ENCODE data around the gene DTNB.

- TF ChIP-seq TAF1 (IDR thresholded peaks at IDR 0.05; ENCODE audit: low read depth, low read length) (no peak), POLR2AphosphoS5 (IDR thresholded peaks at IDR 0.05; ENCODE audit: low read depth, low read length) (no peak)
Observed at GRCh38 chr2:25497229-25497917, 176.0 kb downstream of the DTNB start.

Measured in GM12891 (cell line).